Naive thymus-derived CD8-positive, alpha-beta T cell (primary cell): ENCODE data around the gene PTTG2. TPM values are rescaled to one million over a fixed set of nuclear protein-coding genes. Genes with fewer than 3 reads are reported as not detected.
"Not testable (repeated sequence)": the region's sequence is repeated elsewhere in the genome, so short reads cannot be mapped to it uniquely, and the experiment has no call there.

Experiments used
- ATAC-seq, 2 donors: fragments of 150-1000 bp; cut with Tn5 transposase in 1 of 2; sonication (Bioruptor Pico), chemical (Tn5 transposase) in 1 of 2; 1 replicate in 1 of 2; 2 replicates in 1 of 2; pipeline ENCODE4 v1.10.0; 2021; ENCODE audit warnings: mild to moderate bottlenecking in 2 of 2, moderate library complexity in 2 of 2
- POLR2A ChIA-PET: fragments of 350-600 bp; sonication (Branson Sonifier 250); formaldehyde crosslinking; loops from one replicate; lab custom pipeline; 2021; ENCODE audit warnings: antibody characterized with exemption; lab: Charles Lee
- DNase-seq, 10 donors: peaks; one replicate each; pipeline versions ENCODE4 v3.0.0 to v3.0.0-alpha.2; 2020 to 2022
- H3K27ac Mint-ChIP-seq, 10 donors: one replicate each; pipeline ENCODE4 v1.8.0; 2020 to 2022; ENCODE audit warnings: mild to moderate bottlenecking in 10 of 10, mixed read lengths in 10 of 10, moderate library complexity in 4 of 10, inconsistent platforms in 1 of 10
- H3K27me3 Mint-ChIP-seq, 5 donors: one replicate each; pipeline ENCODE4 v1.8.0; 2021 to 2022; ENCODE audit warnings: mixed read lengths in 5 of 5
- H3K36me3 Mint-ChIP-seq, 3 donors: one replicate each; pipeline ENCODE4 v1.8.0; 2020 to 2022; ENCODE audit warnings: mixed read lengths in 3 of 3, mild to moderate bottlenecking in 2 of 3, inconsistent platforms in 1 of 3
- H3K4me1 Mint-ChIP-seq, 4 donors: one replicate each; pipeline ENCODE4 v1.8.0; 2021 to 2022; ENCODE audit warnings: mixed read lengths in 4 of 4
- H3K4me3 Mint-ChIP-seq, 10 donors: one replicate each; pipeline ENCODE4 v1.8.0; 2020 to 2022; ENCODE audit warnings: mild to moderate bottlenecking in 10 of 10, mixed read lengths in 10 of 10, moderate library complexity in 6 of 10, inconsistent platforms in 1 of 10
- H3K9me3 Mint-ChIP-seq, 9 donors: one replicate each; pipeline ENCODE4 v1.8.0; 2020 to 2022; ENCODE audit warnings: mixed read lengths in 9 of 9, mild to moderate bottlenecking in 3 of 9, inconsistent platforms in 1 of 9, moderate library complexity in 1 of 9
- polyA plus RNA-seq, 3 donors: library from polyadenylated mRNA; unstranded; fragments of 300-500 nt; fragmentation: Illumina TruSeq; gene quantifications; one replicate each; pipeline ENCODE4 v1.2.3, GENCODE V29; 2021
- total RNA-seq, 8 experiments: library from RNA in 2 of 8; stranded (reverse) in 2 of 8; gene quantifications; one replicate each; pipeline ENCODE4 v1.2.3 and lab custom pipeline; 2021 to 2026

The PTTG2 gene
- total RNA-seq (1 to 10 TPM; 1.6 to 1.7 TPM), polyA plus RNA-seq (not detected), total RNA-seq (lab: John Stamatoyannopoulos, UW) (0 to 0.69 (median 0.34) reads per million in 6 experiments)

GRCh38 chr4:37960098-37960497, at the start of gene PTTG2:
Gene PTTG2 (plus strand): TSS chr4:37960398. CDS start chr4:37960435, 37 bp downstream.
- Mint-ChIP-seq H3K27ac (peak within 1 kb of the TSS in 2 of 10 donors; percentile 4 to 44), H3K36me3 (peaks cover 0 to 10% (median 0%) of the 10 kb centered on the region in 3 donors), H3K9me3 (no peaks in the 10 kb centered on the region), H3K4me1 (peaks cover 9 to 19% (median 15%) of the 10 kb centered on the region in 4 donors), H3K4me3 (no peak within 1 kb of the TSS), H3K27me3 (no peaks in the 10 kb centered on the region)
- DNase-seq (no peak), ATAC-seq (no peak)
- POLR2A ChIA-PET = no interaction called here

GRCh38 chr4:37914539-37914938, 45.7 kb upstream of the PTTG2 start:
- Mint-ChIP-seq H3K4me3 (no peak overlapping the region), H3K4me1 (peaks cover 18 to 33% (median 20%) of the 10 kb centered on the region in 4 donors), H3K27ac (no peak overlapping the region), H3K9me3 (no peaks in the 10 kb centered on the region), H3K36me3 (peaks cover 4 to 23% (median 5%) of the 10 kb centered on the region in 3 donors), H3K27me3 (no peaks in the 10 kb centered on the region)
- POLR2A ChIA-PET = no interaction called here
- DNase-seq (no peak), ATAC-seq (no peak)

- Mint-ChIP-seq H3K4me3 (no peak overlapping the region), H3K27me3 (no peaks in the 10 kb centered on the region), H3K9me3 (no peaks in the 10 kb centered on the region), H3K4me1 (peaks cover 19 to 37% (median 26%) of the 10 kb centered on the region in 4 donors), H3K36me3 (peaks cover 9 to 21% (median 14%) of the 10 kb centered on the region in 3 donors), H3K27ac (peak overlapping the region in 1 of 10 donors; percentile 19)
- ATAC-seq (no peak), DNase-seq (no peak)
- POLR2A ChIA-PET = no interaction called here
These were observed 42.8 kb upstream of the PTTG2 start for GRCh38 chr4:37917388-37917787.

- Mint-ChIP-seq H3K36me3 (peaks cover 9 to 29% (median 20%) of the 10 kb centered on the region in 3 donors), H3K27ac (no peak overlapping the region), H3K9me3 (no peaks in the 10 kb centered on the region), H3K27me3 (no peaks in the 10 kb centered on the region), H3K4me1 (peaks cover 19 to 36% (median 26%) of the 10 kb centered on the region in 4 donors), H3K4me3 (no peak overlapping the region)
- ATAC-seq (no peak), DNase-seq (no peak)
- POLR2A ChIA-PET = no interaction called here
These were observed 41.5 kb upstream of the PTTG2 start for GRCh38 chr4:37918653-37919052.

- Mint-ChIP-seq H3K9me3 (no peaks in the 10 kb centered on the region), H3K27ac (peak overlapping the region in 3 of 10 donors; percentile 55 to 67 (median 63))
- POLR2A ChIA-PET = no interaction called here
These were observed 37.9 kb upstream of the PTTG2 start for GRCh38 chr4:37922328-37922727.

DNA sequence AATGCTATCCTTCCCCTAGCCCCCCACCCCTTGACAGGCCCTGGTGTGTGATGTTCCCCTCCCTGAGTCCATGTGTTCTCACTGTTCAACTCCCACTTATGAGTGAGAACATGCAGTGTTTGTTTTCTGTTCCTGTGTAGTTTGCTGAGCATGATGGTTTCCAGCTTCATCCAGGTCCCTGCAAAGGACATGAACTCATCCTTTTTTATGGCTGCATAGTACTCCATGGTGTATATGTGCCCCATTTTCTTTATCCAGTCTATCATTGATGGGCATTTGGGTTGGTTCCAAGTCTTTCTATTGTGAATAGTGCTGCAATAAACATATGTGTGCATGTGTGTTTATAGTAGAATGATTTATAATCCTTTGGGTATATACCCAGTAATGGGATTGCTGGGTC, 37.1 kb upstream of the PTTG2 start:
- H3K27me3 Mint-ChIP-seq, POLR2A ChIA-PET, DNase-seq, ATAC-seq, H3K9me3 Mint-ChIP-seq, H3K4me3 Mint-ChIP-seq: not testable (repeated sequence)
- H3K36me3 Mint-ChIP-seq = peaks cover 5 to 36% (median 20%) of the 10 kb centered on the region in 3 donors
- peak overlapping the region in 1 of 10 donors; percentile 52 for H3K27ac Mint-ChIP-seq
- H3K4me1 Mint-ChIP-seq = peaks cover 17 to 54% (median 40%) of the 10 kb centered on the region in 4 donors

More at GRCh38 chr4:37922328-37922727, 37.9 kb upstream of the PTTG2 start:
- DNase-seq (peak in 1 of 10 donors; percentile 2), ATAC-seq (peak; percentile 44 to 54)
- Mint-ChIP-seq H3K27me3 (no peaks in the 10 kb centered on the region), H3K36me3 (peaks cover 5 to 36% (median 20%) of the 10 kb centered on the region in 3 donors), H3K4me1 (peaks cover 16 to 48% (median 34%) of the 10 kb centered on the region in 4 donors), H3K4me3 (peak overlapping the region in 3 of 10 donors; percentile 13 to 33 (median 30))

GRCh38 chr4:37924946-37925345, 35.3 kb upstream of the PTTG2 start:
- DNase-seq (no peak), ATAC-seq (no peak)
- Mint-ChIP-seq H3K27ac (no peak overlapping the region), H3K4me1 (peaks cover 26 to 70% (median 52%) of the 10 kb centered on the region in 4 donors), H3K9me3 (no peaks in the 10 kb centered on the region), H3K4me3 (no peak overlapping the region), H3K27me3 (no peaks in the 10 kb centered on the region), H3K36me3 (peaks cover 9 to 39% (median 20%) of the 10 kb centered on the region in 3 donors)
- POLR2A ChIA-PET = no interaction called here

DNA sequence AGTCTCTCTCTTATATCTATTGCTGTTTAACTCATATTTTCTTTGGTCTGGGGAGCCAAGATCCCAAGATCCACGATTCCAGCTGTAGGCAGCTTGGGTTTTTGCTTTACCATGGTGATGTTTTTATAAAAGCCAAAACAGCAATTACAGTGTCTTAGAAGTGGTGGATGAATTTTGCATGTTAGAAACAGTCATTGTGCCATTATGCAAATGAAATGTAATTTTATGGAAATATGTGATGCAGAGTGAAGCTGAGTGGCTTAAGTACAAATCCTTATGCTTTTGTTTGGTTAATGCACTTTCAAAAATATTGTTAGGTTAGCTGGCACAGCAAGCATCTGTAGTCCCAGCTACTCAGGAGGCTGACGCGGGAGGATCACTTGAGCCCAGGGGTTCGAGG, 32.8 kb upstream of the PTTG2 start:
- H3K9me3 Mint-ChIP-seq = no peaks in the 10 kb centered on the region
- H3K4me1 Mint-ChIP-seq = peaks cover 14 to 45% (median 35%) of the 10 kb centered on the region in 4 donors
- peaks cover 6 to 44% (median 19%) of the 10 kb centered on the region in 3 donors for H3K36me3 Mint-ChIP-seq
- H3K4me3 Mint-ChIP-seq = no peak overlapping the region
- no peak for ATAC-seq
- POLR2A ChIA-PET = no interaction called here
- no peak overlapping the region for H3K27ac Mint-ChIP-seq
- DNase-seq = no peak
- no peaks in the 10 kb centered on the region for H3K27me3 Mint-ChIP-seq

DNA sequence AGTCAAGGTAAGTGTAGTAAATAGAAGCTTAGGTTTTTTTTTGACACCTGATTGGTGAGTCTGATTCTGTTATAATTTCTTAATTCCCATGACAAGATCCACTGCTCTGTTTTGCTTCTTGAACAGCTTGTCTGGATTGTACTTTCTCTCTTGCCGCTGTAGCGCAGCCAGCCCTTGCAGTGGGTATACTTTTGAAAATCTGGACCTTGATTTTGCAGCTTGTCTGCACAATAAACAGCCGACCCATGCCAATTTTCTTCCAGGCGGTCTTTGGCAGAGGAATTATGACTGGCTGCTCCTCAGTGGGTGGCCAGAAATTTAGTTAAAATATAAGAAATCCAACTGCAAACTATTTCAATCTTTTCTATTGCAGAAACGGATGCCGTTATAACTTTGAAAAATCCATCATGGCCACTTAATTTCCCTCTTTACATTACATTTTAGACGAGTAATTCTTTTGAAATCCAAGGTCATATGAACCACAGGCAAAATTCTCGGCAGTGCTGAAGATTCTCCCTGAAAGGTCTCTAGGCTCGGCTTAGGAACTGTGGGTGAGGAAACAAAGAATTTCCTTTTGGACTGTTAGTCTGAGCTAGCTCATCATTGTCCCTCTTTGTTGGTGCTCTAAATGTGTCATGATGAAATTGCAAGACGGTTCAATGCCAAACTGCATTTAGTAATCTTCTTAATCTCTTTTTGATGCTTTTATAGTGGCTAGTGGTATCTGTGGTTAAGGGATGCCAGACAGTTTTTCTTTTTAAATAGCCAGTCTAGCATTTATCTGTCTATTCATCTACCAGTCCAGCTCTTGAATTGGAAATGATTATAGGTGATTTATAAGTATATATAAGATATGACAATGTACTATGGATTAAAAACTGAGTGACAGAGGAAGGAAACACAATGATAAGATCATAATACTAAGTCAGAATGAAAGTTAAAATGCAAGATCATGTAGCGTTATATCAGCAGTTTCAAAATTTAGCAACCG, 31.5 kb upstream of the PTTG2 start:
- H3K4me3 Mint-ChIP-seq = peak overlapping the region in 1 of 10 donors; percentile 30
- POLR2A ChIA-PET = no interaction called here
- H3K9me3 Mint-ChIP-seq = peaks cover 0 to 6% (median 0%) of the 10 kb centered on the region in 9 donors
- H3K27ac Mint-ChIP-seq = peak overlapping the region in 2 of 10 donors; percentile 1 to 29
- DNase-seq (peak in 3 of 10 donors; percentile 14 to 33 (median 15)), ATAC-seq (peak; percentile 35 to 49)
- peaks cover 9 to 38% (median 10%) of the 10 kb centered on the region in 3 donors for H3K36me3 Mint-ChIP-seq
- no peaks in the 10 kb centered on the region for H3K27me3 Mint-ChIP-seq
- H3K4me1 Mint-ChIP-seq = peaks cover 13 to 45% (median 34%) of the 10 kb centered on the region in 4 donors

GRCh38 chr4:37934096-37934495, 26.1 kb upstream of the PTTG2 start:
- ATAC-seq (no peak), DNase-seq (no peak)
- POLR2A ChIA-PET = no interaction called here
- peaks cover 9 to 18% (median 14%) of the 10 kb centered on the region in 4 donors for H3K4me1 Mint-ChIP-seq
- H3K4me3 Mint-ChIP-seq = no peak overlapping the region
- H3K9me3 Mint-ChIP-seq = peaks cover 0 to 13% (median 0%) of the 10 kb centered on the region in 9 donors
- peak overlapping the region in 1 of 10 donors; percentile 41 for H3K27ac Mint-ChIP-seq
- H3K36me3 Mint-ChIP-seq = peaks cover 18 to 37% (median 21%) of the 10 kb centered on the region in 3 donors
- no peaks in the 10 kb centered on the region for H3K27me3 Mint-ChIP-seq

- peaks cover 0 to 13% (median 0%) of the 10 kb centered on the region in 9 donors for H3K9me3 Mint-ChIP-seq
- no peak overlapping the region for H3K27ac Mint-ChIP-seq
- no peak overlapping the region for H3K4me3 Mint-ChIP-seq
- peaks cover 8 to 13% (median 11%) of the 10 kb centered on the region in 4 donors for H3K4me1 Mint-ChIP-seq
- H3K27me3 Mint-ChIP-seq = no peaks in the 10 kb centered on the region
- DNase-seq = no peak
- no peak for ATAC-seq
- peaks cover 17 to 38% (median 20%) of the 10 kb centered on the region in 3 donors for H3K36me3 Mint-ChIP-seq
- POLR2A ChIA-PET = no interaction called here
These were observed 25.6 kb upstream of the PTTG2 start for GRCh38 chr4:37934609-37935008.

DNA sequence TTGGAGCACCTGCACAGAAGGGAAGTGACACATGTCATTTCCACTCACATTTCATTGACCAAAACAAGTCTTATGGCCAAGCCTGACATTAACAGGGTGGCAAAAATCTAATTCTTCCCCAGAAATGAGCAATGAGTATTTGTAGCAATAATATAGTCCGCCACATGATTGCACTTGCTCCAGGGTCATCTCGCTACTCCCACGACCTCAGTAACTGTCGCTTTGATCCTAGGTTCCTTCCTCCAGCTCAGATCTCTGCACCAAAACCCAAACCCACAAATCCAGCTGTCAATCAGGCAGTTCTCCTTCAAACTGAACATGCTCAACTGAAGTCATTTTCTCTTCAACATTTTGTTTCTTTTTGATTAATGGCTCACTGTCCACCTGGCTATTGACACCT, 25.2 kb upstream of the PTTG2 start:
- Mint-ChIP-seq H3K4me1 (peaks cover 8 to 12% (median 10%) of the 10 kb centered on the region in 4 donors), H3K4me3 (no peak overlapping the region), H3K27ac (no peak overlapping the region), H3K27me3 (no peaks in the 10 kb centered on the region), H3K36me3 (peaks cover 13 to 34% (median 17%) of the 10 kb centered on the region in 3 donors), H3K9me3 (peaks cover 0 to 13% (median 2%) of the 10 kb centered on the region in 9 donors)
- ATAC-seq (no peak), DNase-seq (no peak)
- POLR2A ChIA-PET = no interaction called here
